Measurements from ENCODE around the gene MRPL1.

MRPL1 gene

GRCh38 chr4:77922158-77923094 is 59.8 kb downstream of the MRPL1 start:
- Histone ChIP-seq H3K27ac (ENCODE audit: low read depth, low read length) (no peak overlapping the region), H3K27me3 (ENCODE audit: insufficient read depth, low read length) (no peaks in the 10 kb centered on the region), H3K4me3 (ENCODE audit: low read depth, low read length) (no peak overlapping the region), H4K8ac (ENCODE audit: low read depth, low read length) (no peak overlapping the region), H3K79me2 (ENCODE audit: control insufficient read depth, insufficient read depth, low read length, poor library complexity) (no peaks in the 10 kb centered on the region), H3K18ac (ENCODE audit: low read length) (no peak overlapping the region), H3K14ac (ENCODE audit: low read length) (no peak overlapping the region), H4K12ac (ENCODE audit: low read depth, low read length) (no peak overlapping the region), H2BK120ac (ENCODE audit: insufficient read depth, low read length, poor library complexity) (no peak overlapping the region), H2AK5ac (ENCODE audit: low read length) (no peak overlapping the region), H2AFZ (ENCODE audit: insufficient read depth, low read length, poor library complexity) (no peak overlapping the region), H3K9ac (ENCODE audit: low read length) (no peak overlapping the region), H2BK12ac (ENCODE audit: low read length) (no peak overlapping the region), H3K4ac (ENCODE audit: low read depth, low read length) (no peak overlapping the region), H4K91ac (ENCODE audit: low read depth, low read length) (no peak overlapping the region), H3K36me3 (ENCODE audit: control insufficient read depth in 1 of 2, insufficient read depth in 2 of 2, low read length in 2 of 2) (peaks cover 0 to 2% of the 10 kb centered on the region in 2 experiments), H3K4me2 (ENCODE audit: low read length) (no peak overlapping the region), H3K4me1 (ENCODE audit: control insufficient read depth in 1 of 2, insufficient read depth in 2 of 2, low read length in 2 of 2) (peaks cover 0 to 4% of the 10 kb centered on the region in 2 experiments), H3K23ac (ENCODE audit: low read length) (no peak overlapping the region), H3K9me3 (ENCODE audit: insufficient read depth, low read depth, low read length) (no peaks in the 10 kb centered on the region), H2BK5ac (ENCODE audit: low read depth, low read length, poor library complexity) (no peak overlapping the region), H3K79me1 (ENCODE audit: low read length) (peaks cover 3% of the 10 kb centered on the region)
- peak in 1 of 2 donors; percentile 13 for DNase-seq
- no CpG with 5 or more reads among the region's 4 CpGs for WGBS (ENCODE audit: extremely low coverage, insufficient coverage, insufficient read length)

GRCh38 chr4:77927991-77928925 is 65.6 kb downstream of the MRPL1 start:
- H3K9me3 ChIP-seq (ENCODE audit: insufficient read depth, low read depth, low read length): no peaks in the 10 kb centered on the region
- H3K14ac ChIP-seq (ENCODE audit: low read length): no peak overlapping the region
- H2BK120ac ChIP-seq (ENCODE audit: insufficient read depth, low read length, poor library complexity): no peak overlapping the region
- H3K9ac ChIP-seq (ENCODE audit: low read length): no peak overlapping the region
- H3K4ac ChIP-seq (ENCODE audit: low read depth, low read length): no peak overlapping the region
- H2BK12ac ChIP-seq (ENCODE audit: low read length): no peak overlapping the region
- H3K18ac ChIP-seq (ENCODE audit: low read length): no peak overlapping the region
- H2AFZ ChIP-seq (ENCODE audit: insufficient read depth, low read length, poor library complexity): no peak overlapping the region
- WGBS (ENCODE audit: extremely low coverage, insufficient coverage, insufficient read length): no CpG with 5 or more reads among the region's 1 CpG
- no peaks in the 10 kb centered on the region for H3K27me3 ChIP-seq (ENCODE audit: insufficient read depth, low read length)
- no peaks in the 10 kb centered on the region for H3K79me1 ChIP-seq (ENCODE audit: low read length)
- H3K36me3 ChIP-seq (ENCODE audit: control insufficient read depth in 1 of 2, insufficient read depth in 2 of 2, low read length in 2 of 2): peaks cover 0 to 2% of the 10 kb centered on the region in 2 experiments
- no peak overlapping the region for H3K4me3 ChIP-seq (ENCODE audit: low read depth, low read length)
- no peak overlapping the region for H4K91ac ChIP-seq (ENCODE audit: low read depth, low read length)
- no peaks in the 10 kb centered on the region for H3K4me1 ChIP-seq (ENCODE audit: control insufficient read depth in 1 of 2, insufficient read depth in 2 of 2, low read length in 2 of 2)
- H4K8ac ChIP-seq (ENCODE audit: low read depth, low read length): no peak overlapping the region
- H2AK5ac ChIP-seq (ENCODE audit: low read length): no peak overlapping the region
- no peak overlapping the region for H3K23ac ChIP-seq (ENCODE audit: low read length)
- no peak overlapping the region for H2BK5ac ChIP-seq (ENCODE audit: low read depth, low read length, poor library complexity)
- no peak overlapping the region for H3K27ac ChIP-seq (ENCODE audit: low read depth, low read length)
- no peaks in the 10 kb centered on the region for H3K79me2 ChIP-seq (ENCODE audit: control insufficient read depth, insufficient read depth, low read length, poor library complexity)
- no peak overlapping the region for H4K12ac ChIP-seq (ENCODE audit: low read depth, low read length)
- no peak for DNase-seq
- no peak overlapping the region for H3K4me2 ChIP-seq (ENCODE audit: low read length)

- Histone ChIP-seq H3K18ac (ENCODE audit: low read length) (no peak overlapping the region), H3K23ac (ENCODE audit: low read length) (no peak overlapping the region), H3K14ac (ENCODE audit: low read length) (no peak overlapping the region), H3K9me3 (ENCODE audit: insufficient read depth, low read depth, low read length) (no peaks in the 10 kb centered on the region), H2AK5ac (ENCODE audit: low read length) (no peak overlapping the region), H3K4me1 (ENCODE audit: control insufficient read depth in 1 of 2, insufficient read depth in 2 of 2, low read length in 2 of 2) (no peaks in the 10 kb centered on the region), H2BK5ac (ENCODE audit: low read depth, low read length, poor library complexity) (no peak overlapping the region), H4K8ac (ENCODE audit: low read depth, low read length) (no peak overlapping the region), H3K79me1 (ENCODE audit: low read length) (no peaks in the 10 kb centered on the region), H3K27ac (ENCODE audit: low read depth, low read length) (no peak overlapping the region), H3K36me3 (ENCODE audit: control insufficient read depth in 1 of 2, insufficient read depth in 2 of 2, low read length in 2 of 2) (peaks cover 0 to 2% of the 10 kb centered on the region in 2 experiments), H3K9ac (ENCODE audit: low read length) (no peak overlapping the region), H3K4me2 (ENCODE audit: low read length) (no peak overlapping the region), H3K4ac (ENCODE audit: low read depth, low read length) (no peak overlapping the region), H2BK12ac (ENCODE audit: low read length) (no peak overlapping the region), H2BK120ac (ENCODE audit: insufficient read depth, low read length, poor library complexity) (no peak overlapping the region), H4K91ac (ENCODE audit: low read depth, low read length) (no peak overlapping the region), H3K79me2 (ENCODE audit: control insufficient read depth, insufficient read depth, low read length, poor library complexity) (no peaks in the 10 kb centered on the region), H4K12ac (ENCODE audit: low read depth, low read length) (no peak overlapping the region), H3K4me3 (ENCODE audit: low read depth, low read length) (no peak overlapping the region), H3K27me3 (ENCODE audit: insufficient read depth, low read length) (no peaks in the 10 kb centered on the region), H2AFZ (ENCODE audit: insufficient read depth, low read length, poor library complexity) (no peak overlapping the region)
- no peak for DNase-seq
- WGBS (ENCODE audit: extremely low coverage, insufficient coverage, insufficient read length): no CpG with 5 or more reads among the region's 7 CpGs
Measured at GRCh38 chr4:77930154-77930639, 67.6 kb downstream of the MRPL1 start.

GRCh38 chr4:77930876-77931275 is 68.2 kb downstream of the MRPL1 start:
- Histone ChIP-seq H4K91ac (ENCODE audit: low read depth, low read length) (no peak overlapping the region), H4K8ac (ENCODE audit: low read depth, low read length) (no peak overlapping the region), H2AFZ (ENCODE audit: insufficient read depth, low read length, poor library complexity) (no peak overlapping the region), H3K4me2 (ENCODE audit: low read length) (no peak overlapping the region), H3K79me2 (ENCODE audit: control insufficient read depth, insufficient read depth, low read length, poor library complexity) (no peaks in the 10 kb centered on the region), H3K18ac (ENCODE audit: low read length) (no peak overlapping the region), H3K4me1 (ENCODE audit: control insufficient read depth in 1 of 2, insufficient read depth in 2 of 2, low read length in 2 of 2) (no peaks in the 10 kb centered on the region), H2BK5ac (ENCODE audit: low read depth, low read length, poor library complexity) (no peak overlapping the region), H3K23ac (ENCODE audit: low read length) (no peak overlapping the region), H3K27me3 (ENCODE audit: insufficient read depth, low read length) (no peaks in the 10 kb centered on the region), H4K12ac (ENCODE audit: low read depth, low read length) (no peak overlapping the region), H3K27ac (ENCODE audit: low read depth, low read length) (no peak overlapping the region), H2BK12ac (ENCODE audit: low read length) (no peak overlapping the region), H3K4ac (ENCODE audit: low read depth, low read length) (no peak overlapping the region), H3K36me3 (ENCODE audit: control insufficient read depth in 1 of 2, insufficient read depth in 2 of 2, low read length in 2 of 2) (no peaks in the 10 kb centered on the region), H3K9ac (ENCODE audit: low read length) (no peak overlapping the region), H3K14ac (ENCODE audit: low read length) (no peak overlapping the region), H2BK120ac (ENCODE audit: insufficient read depth, low read length, poor library complexity) (no peak overlapping the region), H3K4me3 (ENCODE audit: low read depth, low read length) (no peak overlapping the region), H3K9me3 (ENCODE audit: insufficient read depth, low read depth, low read length) (no peaks in the 10 kb centered on the region), H3K79me1 (ENCODE audit: low read length) (no peaks in the 10 kb centered on the region), H2AK5ac (ENCODE audit: low read length) (no peak overlapping the region)
- no peak for DNase-seq
- no CpG with 5 or more reads among the region's 4 CpGs for WGBS (ENCODE audit: extremely low coverage, insufficient coverage, insufficient read length)
